AG04450 (cell line): ENCODE results near the gene ACVRL1. TPM values are rescaled to one million over a fixed set of nuclear protein-coding genes. Genes with fewer than 3 reads are reported as not detected.

Source experiments
- CTCF ChIA-PET: fragments of 300-600, 350-600 bp; formaldehyde crosslinking; extraction: SDS; loops from one replicate; lab custom pipeline; 2022; ENCODE audit warnings: antibody characterized with exemption, inconsistent platforms; lab: Charles Lee
- POLR2A ChIA-PET: fragments of 350-600 bp; formaldehyde crosslinking; extraction: SDS; loops from one replicate; lab custom pipeline; 2021; ENCODE audit warnings: antibody characterized with exemption, inconsistent platforms; lab: Yijun Ruan, JAX
- DNase-seq: peaks from one replicate; pipeline ENCODE4 v3.0.0-alpha.2; 2011; ENCODE audit warnings: low read depth, low spot score
- H3K27ac ChIP-seq: one replicate; pipeline ENCODE4 v1.5.1; 2012; ENCODE audit warnings: low read depth, low read length, control low read depth
- H3K27me3 ChIP-seq: one replicate; pipeline ENCODE4 v1.6.0; 2012; ENCODE audit warnings: low read length; ENCODE audit not compliant: control insufficient read depth, insufficient read depth
- H3K4me3 ChIP-seq: 2 replicates; pipeline ENCODE4 v1.5.1; 2011; ENCODE audit warnings: mild to moderate bottlenecking, low read depth, low read length, control low read depth
- H3K9me3 ChIP-seq: 2 replicates; pipeline ENCODE4 v1.5.1; 2012; ENCODE audit warnings: low read length; ENCODE audit not compliant: control insufficient read depth, insufficient read depth
- polyA plus RNA-seq: library from polyadenylated mRNA; depleted of rRNA; stranded (reverse); fragments of >200 nt; gene quantifications from 2 replicates; pipeline ENCODE4 v1.2.3, GENCODE V29; 2011
- TF ChIP-seq, protein P1 (sequence below): IDR thresholded peaks from 2 replicates; pipeline ENCODE4 v1.5.1; 2011; ENCODE audit warnings: low read depth, low read length, control low read depth, inconsistent platforms

Gene ACVRL1
- polyA plus RNA-seq, 1 experiment: 11.1 TPM

DNA sequence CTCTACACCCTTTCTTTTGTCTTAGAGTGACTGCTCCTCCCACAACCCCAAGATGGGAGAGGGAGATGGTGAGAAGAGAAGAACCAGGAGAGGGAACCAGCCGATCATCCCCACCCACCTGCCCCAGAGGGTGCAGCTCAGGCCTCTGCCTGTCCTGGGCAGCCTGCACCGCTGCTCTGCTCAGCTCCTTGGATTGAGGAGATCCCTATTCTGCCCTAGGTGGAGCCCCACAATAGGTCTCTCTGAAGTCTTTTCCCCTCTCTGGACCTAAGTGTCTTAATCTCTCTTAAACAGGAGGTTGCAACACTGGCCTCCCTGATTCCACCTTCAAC, 17.2 kb upstream of the ACVRL1 start:
- TF ChIP-seq, protein P1, sequence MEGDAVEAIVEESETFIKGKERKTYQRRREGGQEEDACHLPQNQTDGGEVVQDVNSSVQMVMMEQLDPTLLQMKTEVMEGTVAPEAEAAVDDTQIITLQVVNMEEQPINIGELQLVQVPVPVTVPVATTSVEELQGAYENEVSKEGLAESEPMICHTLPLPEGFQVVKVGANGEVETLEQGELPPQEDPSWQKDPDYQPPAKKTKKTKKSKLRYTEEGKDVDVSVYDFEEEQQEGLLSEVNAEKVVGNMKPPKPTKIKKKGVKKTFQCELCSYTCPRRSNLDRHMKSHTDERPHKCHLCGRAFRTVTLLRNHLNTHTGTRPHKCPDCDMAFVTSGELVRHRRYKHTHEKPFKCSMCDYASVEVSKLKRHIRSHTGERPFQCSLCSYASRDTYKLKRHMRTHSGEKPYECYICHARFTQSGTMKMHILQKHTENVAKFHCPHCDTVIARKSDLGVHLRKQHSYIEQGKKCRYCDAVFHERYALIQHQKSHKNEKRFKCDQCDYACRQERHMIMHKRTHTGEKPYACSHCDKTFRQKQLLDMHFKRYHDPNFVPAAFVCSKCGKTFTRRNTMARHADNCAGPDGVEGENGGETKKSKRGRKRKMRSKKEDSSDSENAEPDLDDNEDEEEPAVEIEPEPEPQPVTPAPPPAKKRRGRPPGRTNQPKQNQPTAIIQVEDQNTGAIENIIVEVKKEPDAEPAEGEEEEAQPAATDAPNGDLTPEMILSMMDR: no peak
- DNase-seq: no peak
- CTCF ChIA-PET: interaction anchor here (1.0 to 2.0 kb wide), 6 partner anchors 9 to 114 kb away, joined by 4 to 15 read pairs (median 5); no protein-coding TSS in a partner anchor
- Histone ChIP-seq H3K27ac (no peak overlapping the region), H3K27me3 (no peaks in the 10 kb centered on the region), H3K4me3 (no peak overlapping the region), H3K9me3 (no peaks in the 10 kb centered on the region; the same call in 1 of the 2 replicates)
- POLR2A ChIA-PET: no interaction called here

DNA sequence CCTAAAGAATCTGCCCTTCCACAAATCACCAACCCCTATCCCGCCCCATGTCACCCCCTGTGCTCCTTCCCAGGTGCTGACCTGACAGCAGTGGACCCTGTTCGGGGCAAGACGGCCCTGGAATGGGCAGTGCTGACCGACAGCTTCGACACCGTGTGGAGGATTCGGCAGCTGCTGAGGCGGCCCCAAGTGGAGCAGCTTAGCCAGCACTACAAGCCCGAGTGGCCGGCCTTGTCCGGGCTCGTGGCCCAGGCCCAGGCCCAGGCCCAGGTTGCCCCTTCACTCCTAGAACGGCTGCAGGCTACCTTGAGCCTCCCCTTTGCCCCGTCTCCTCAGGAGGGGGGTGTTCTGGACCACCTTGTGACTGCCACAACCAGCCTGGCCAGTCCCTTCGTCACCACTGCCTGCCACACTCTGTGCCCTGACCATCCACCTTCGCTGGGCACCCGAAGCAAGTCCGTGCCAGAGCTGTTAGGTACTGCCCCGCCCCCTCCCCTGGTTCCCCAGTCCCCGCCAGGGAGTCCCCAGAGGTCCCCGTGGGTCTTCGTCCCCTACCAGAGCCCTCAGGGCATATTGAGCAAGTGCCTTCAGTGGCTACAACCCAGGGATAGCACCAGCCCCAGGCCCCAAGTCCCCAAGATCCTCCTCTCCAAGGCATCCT, 16.7 kb upstream of the ACVRL1 start:
- CTCF ChIA-PET: interaction anchor here (1.0 to 6.1 kb wide), 6 partner anchors 32 to 130 kb away, joined by 3 to 38 read pairs (median 4); no protein-coding TSS in a partner anchor
- no peak overlapping the region for H3K27ac ChIP-seq
- no peaks in the 10 kb centered on the region for H3K27me3 ChIP-seq
- TF ChIP-seq, protein P1: no peak
- POLR2A ChIA-PET: no interaction called here
- H3K9me3 ChIP-seq: no peaks in the 10 kb centered on the region; the same call in 1 of the 2 replicates
- no peak for DNase-seq
- no peak overlapping the region for H3K4me3 ChIP-seq

DNA sequence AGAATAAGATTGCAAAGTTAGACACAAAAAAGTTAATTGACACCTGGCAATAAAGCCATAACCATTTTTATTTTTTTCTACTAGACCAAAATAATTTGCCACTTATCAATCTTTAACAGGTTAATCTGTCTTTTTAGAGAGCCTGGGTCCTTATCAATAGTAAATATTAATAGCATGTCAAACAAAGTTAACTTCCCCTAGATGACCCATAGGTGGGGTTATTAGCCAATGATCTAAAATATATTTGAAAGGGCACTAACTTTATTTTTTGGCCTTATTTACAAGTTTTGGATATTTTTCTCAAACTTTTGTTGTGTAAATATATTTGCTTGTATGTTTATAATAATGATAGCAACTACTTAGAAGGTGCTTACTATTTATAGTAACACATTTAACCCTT, 15.5 kb upstream of the ACVRL1 start:
- Histone ChIP-seq H3K4me3 (no peak overlapping the region), H3K27ac (no peak overlapping the region), H3K27me3 (no peaks in the 10 kb centered on the region), H3K9me3 (no peaks in the 10 kb centered on the region; the same call in 1 of the 2 replicates)
- no peak for DNase-seq
- CTCF ChIA-PET: interaction anchor here (0.7 to 6.1 kb wide), 10 partner anchors 17 to 471 kb away, joined by 3 to 45 read pairs (median 4); no protein-coding TSS in a partner anchor
- POLR2A ChIA-PET: no interaction called here
- TF ChIP-seq, protein P1: peak; percentile 52

DNA sequence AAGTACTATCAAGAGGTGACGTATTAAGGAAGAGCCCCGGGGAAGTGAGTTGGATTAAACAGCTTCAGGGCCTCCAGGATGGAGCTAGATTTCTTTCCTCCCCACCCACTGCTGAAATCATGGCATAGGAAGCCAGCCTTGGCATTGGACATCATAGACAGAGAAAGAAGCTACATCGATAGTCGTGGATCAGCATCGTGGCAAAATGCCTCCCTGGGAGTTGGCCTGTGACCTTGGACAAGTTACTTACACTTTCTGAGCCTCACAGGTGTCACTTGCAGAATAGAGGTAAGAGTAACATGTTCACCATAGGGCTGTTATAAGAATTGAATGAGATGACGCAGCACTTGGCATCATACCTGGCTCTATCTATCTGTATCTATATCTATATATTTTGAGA, 13.5 kb upstream of the ACVRL1 start:
- Histone ChIP-seq H3K9me3 (no peaks in the 10 kb centered on the region), H3K27ac (no peak overlapping the region), H3K4me3 (no peak overlapping the region), H3K27me3 (no peaks in the 10 kb centered on the region)
- TF ChIP-seq, protein P1: no peak
- CTCF ChIA-PET: interaction anchor here (0.8 to 6.1 kb wide), 18 partner anchors 8 to 464 kb away, joined by 3 to 45 read pairs (median 7); no protein-coding TSS in a partner anchor
- POLR2A ChIA-PET: no interaction called here
- DNase-seq: no peak
